Karpas-422 (cell line): Measurements from ENCODE around the gene SLC12A9. TPM values are rescaled to one million over a fixed set of nuclear protein-coding genes. Genes with fewer than 3 reads are reported as not detected.
A peak's percentile ranks its signal among the peaks of the same experiment; 100 is the strongest.
"Not testable (repeated sequence)": the region's sequence is repeated elsewhere in the genome, so short reads cannot be mapped to it uniquely, and the experiment has no call there.

Source experiments
- DNase-seq: peaks from one replicate; pipeline ENCODE4 v3.0.0-alpha.2; 2015
- H2AFZ ChIP-seq: fragments of 200-600 bp; sonication (generic); 2 replicates; pipeline ENCODE4 v1.6.1; 2014; ENCODE audit warnings: antibody characterized with exemption, low read length, mixed read lengths
- H3K27ac ChIP-seq: fragments of 200-600 bp; sonication (generic); 2 replicates; pipeline ENCODE4 v1.5.1; 2014; ENCODE audit warnings: mild to moderate bottlenecking, low read length, moderate library complexity
- H3K27me3 ChIP-seq: fragments of 200-600 bp; sonication (generic); 2 replicates; pipeline ENCODE4 v1.6.1; 2014; ENCODE audit warnings: low read length, mixed read lengths
- H3K36me3 ChIP-seq: fragments of 200-600 bp; sonication (generic); 2 replicates; pipeline ENCODE4 v1.6.1; 2014; ENCODE audit warnings: low read length, mixed read lengths; ENCODE audit not compliant: insufficient read depth
- H3K4me1 ChIP-seq: fragments of 200-600 bp; sonication (generic); 2 replicates; pipeline ENCODE4 v1.6.1; 2014; ENCODE audit warnings: mild to moderate bottlenecking, low read length, mixed read lengths
- H3K4me2 ChIP-seq: fragments of 200-600 bp; sonication (generic); 2 replicates; pipeline ENCODE4 v1.6.1; 2014; ENCODE audit warnings: low read length, low read depth, mild to moderate bottlenecking; ENCODE audit not compliant: poor library complexity, severe bottlenecking
- H3K4me3 ChIP-seq: fragments of 200-600 bp; sonication (generic); 2 replicates; pipeline ENCODE4 v1.5.1; 2014; ENCODE audit warnings: mild to moderate bottlenecking, antibody characterized with exemption, low read length, mixed read lengths
- H3K79me2 ChIP-seq: fragments of 200-600 bp; sonication (generic); 2 replicates; pipeline ENCODE4 v1.6.1; 2014; ENCODE audit warnings: mild to moderate bottlenecking, low read length, mixed read lengths
- H3K9ac ChIP-seq: fragments of 200-600 bp; sonication (generic); 2 replicates; pipeline ENCODE4 v1.6.0; 2014; ENCODE audit warnings: low read length
- H3K9me2 ChIP-seq: fragments of 200-600 bp; sonication (generic), shearing (Covaris generic); replicated peaks from 2 replicates; pipeline ENCODE4 v1.6.0; 2014; ENCODE audit warnings: mild to moderate bottlenecking, low read length, moderate library complexity; ENCODE audit not compliant: insufficient read depth
- H3K9me3 ChIP-seq: fragments of 300-700, 200-600 bp; sonication (generic); 2 replicates; pipeline ENCODE4 v1.6.1; 2014; ENCODE audit warnings: low read length, mixed read lengths
- H4K20me1 ChIP-seq: fragments of 200-600 bp; sonication (generic); 2 replicates; pipeline ENCODE4 v1.6.1; 2014; ENCODE audit warnings: mild to moderate bottlenecking, antibody characterized with exemption, low read length, low read depth; ENCODE audit not compliant: insufficient read depth
- total RNA-seq: library from RNA; depleted of rRNA; stranded (reverse); fragments of >200 nt; shearing (Covaris generic); gene quantifications from 2 replicates; pipeline ENCODE4 v1.2.3, GENCODE V29; 2014; ENCODE audit warnings: low replicate concordance; rRNA removed

The SLC12A9 gene
- total RNA-seq: 21.0 and 33.9 TPM in 2 replicates

GRCh38 chr7:100852048-100852872 lies at the start of gene SLC12A9:
SLC12A9 (plus strand) TSS chr7:100852713; CDS start chr7:100854198, 1,485 bp downstream.
- Histone ChIP-seq H3K27me3 (no peaks in the 10 kb centered on the region), H3K27ac (peak within 1 kb of the TSS; percentile 63), H3K4me1 (peaks cover 18% of the 10 kb centered on the region), H2AFZ (peak within 1 kb of the TSS; percentile 97; the same call in 1 of the 2 replicates), H3K4me2 (peak within 1 kb of the TSS; percentile 100), H3K4me3 (peak within 1 kb of the TSS; percentile 88), H4K20me1 (0 out of 2 replicates have a peak, but pooled peaks cover under 1% of the 10 kb centered on the region), H3K79me2 (peaks cover 39% of the 10 kb centered on the region), H3K9me2 (no peaks in the 10 kb centered on the region), H3K36me3 (no peaks in the 10 kb centered on the region; the same call in 1 of the 2 replicates), H3K9me3 (no peaks in the 10 kb centered on the region), H3K9ac (peak within 1 kb of the TSS; percentile 93)
- DNase-seq: peak; percentile 96

- Histone ChIP-seq H3K9me2 (no peaks in the 10 kb centered on the region), H3K4me2 (no peak overlapping the region), H3K4me1 (peaks cover 8% of the 10 kb centered on the region), H2AFZ (no peak overlapping the region), H3K9ac (no peak overlapping the region), H4K20me1 (no peaks in the 10 kb centered on the region), H3K4me3 (no peak overlapping the region), H3K27me3 (no peaks in the 10 kb centered on the region), H3K9me3 (no peaks in the 10 kb centered on the region), H3K36me3 (no peaks in the 10 kb centered on the region), H3K79me2 (no peaks in the 10 kb centered on the region), H3K27ac (no peak overlapping the region)
- DNase-seq: no peak
Measured at GRCh38 chr7:100802951-100803350, 49.6 kb upstream of the SLC12A9 start.

GRCh38 chr7:100803398-100804161 lies 48.9 kb upstream of the SLC12A9 start:
- DNase-seq: peak; percentile 78
- Histone ChIP-seq H3K4me3 (no peak overlapping the region), H3K9ac (0 out of 2 replicates have a peak overlapping the region, but pooled peaks have one; percentile 2), H3K4me2 (no peak overlapping the region), H3K27me3 (no peaks in the 10 kb centered on the region), H3K79me2 (no peaks in the 10 kb centered on the region), H3K36me3 (no peaks in the 10 kb centered on the region), H3K4me1 (peaks cover 8% of the 10 kb centered on the region), H4K20me1 (no peaks in the 10 kb centered on the region), H3K27ac (no peak overlapping the region), H3K9me3 (no peaks in the 10 kb centered on the region), H3K9me2 (no peaks in the 10 kb centered on the region), H2AFZ (no peak overlapping the region)

GRCh38 chr7:100804681-100805431 lies 47.7 kb upstream of the SLC12A9 start:
- Histone ChIP-seq H3K4me1 (peaks cover 8% of the 10 kb centered on the region), H3K9me3 (no peaks in the 10 kb centered on the region), H3K9ac (no peak overlapping the region), H3K79me2 (no peaks in the 10 kb centered on the region), H2AFZ (no peak overlapping the region), H4K20me1 (no peaks in the 10 kb centered on the region), H3K4me2 (no peak overlapping the region), H3K9me2 (no peaks in the 10 kb centered on the region), H3K27ac (no peak overlapping the region), H3K4me3 (no peak overlapping the region), H3K36me3 (no peaks in the 10 kb centered on the region), H3K27me3 (no peaks in the 10 kb centered on the region)
- DNase-seq: no peak

GRCh38 chr7:100806276-100806675 lies 46.2 kb upstream of the SLC12A9 start:
- Histone ChIP-seq H3K4me1 (peaks cover 8% of the 10 kb centered on the region), H2AFZ (no peak overlapping the region), H3K9me3 (no peaks in the 10 kb centered on the region), H3K9me2 (no peaks in the 10 kb centered on the region), H3K4me3 (no peak overlapping the region), H3K4me2 (no peak overlapping the region), H3K9ac (no peak overlapping the region), H3K27me3 (no peaks in the 10 kb centered on the region), H3K36me3 (no peaks in the 10 kb centered on the region), H4K20me1 (no peaks in the 10 kb centered on the region), H3K79me2 (no peaks in the 10 kb centered on the region), H3K27ac (no peak overlapping the region)
- DNase-seq: no peak

GRCh38 chr7:100806883-100807282 lies 45.6 kb upstream of the SLC12A9 start:
- not testable (repeated sequence) for H3K27me3 ChIP-seq, H3K27ac ChIP-seq, H2AFZ ChIP-seq, H3K36me3 ChIP-seq, H3K4me1 ChIP-seq, H3K79me2 ChIP-seq, DNase-seq, H4K20me1 ChIP-seq, H3K9ac ChIP-seq, H3K4me2 ChIP-seq, H3K4me3 ChIP-seq, H3K9me3 ChIP-seq, H3K9me2 ChIP-seq

GRCh38 chr7:100808354-100808875 lies 44.1 kb upstream of the SLC12A9 start:
- Histone ChIP-seq H3K9me2 (no peaks in the 10 kb centered on the region), H3K4me3 (no peak overlapping the region), H3K27ac (no peak overlapping the region), H3K36me3 (no peaks in the 10 kb centered on the region), H3K9me3 (no peaks in the 10 kb centered on the region), H4K20me1 (no peaks in the 10 kb centered on the region), H2AFZ (no peak overlapping the region), H3K4me2 (no peak overlapping the region), H3K79me2 (no peaks in the 10 kb centered on the region), H3K9ac (no peak overlapping the region), H3K4me1 (peaks cover 5% of the 10 kb centered on the region), H3K27me3 (no peaks in the 10 kb centered on the region)
- DNase-seq: no peak
